Measurements from ENCODE around the gene HIC2.
"Not testable (repeated sequence)": the region's sequence is repeated elsewhere in the genome, so short reads cannot be mapped to it uniquely, and the experiment has no call there.

The HIC2 gene

GRCh38 chr22:21416375-21416774, 796 bp upstream of the HIC2 start:
- not testable (repeated sequence) for H3K27ac Mint-ChIP-seq; DNase-seq (ENCODE audit: low spot score); H3K4me1 Mint-ChIP-seq (ENCODE audit: low read depth); H3K27me3 Mint-ChIP-seq (ENCODE audit: low read depth); H3K4me3 Mint-ChIP-seq; H3K36me3 Mint-ChIP-seq (ENCODE audit: low read depth); H3K9me3 Mint-ChIP-seq

- not testable (repeated sequence) for H3K27me3 Mint-ChIP-seq (ENCODE audit: low read depth); H3K9me3 Mint-ChIP-seq; H3K36me3 Mint-ChIP-seq (ENCODE audit: low read depth); DNase-seq (ENCODE audit: low spot score); H3K27ac Mint-ChIP-seq; H3K4me1 Mint-ChIP-seq (ENCODE audit: low read depth); H3K4me3 Mint-ChIP-seq
These were observed 682 bp downstream of the HIC2 start for GRCh38 chr22:21417853-21418252.

GRCh38 chr22:21418974-21419638, 1.9 kb downstream of the HIC2 start:
- H3K9me3 Mint-ChIP-seq; H3K4me3 Mint-ChIP-seq; H3K36me3 Mint-ChIP-seq (ENCODE audit: low read depth); H3K27ac Mint-ChIP-seq; DNase-seq (ENCODE audit: low spot score); H3K27me3 Mint-ChIP-seq (ENCODE audit: low read depth); H3K4me1 Mint-ChIP-seq (ENCODE audit: low read depth): not testable (repeated sequence)

- H3K9me3 Mint-ChIP-seq; H3K36me3 Mint-ChIP-seq (ENCODE audit: low read depth); DNase-seq (ENCODE audit: low spot score); H3K27me3 Mint-ChIP-seq (ENCODE audit: low read depth); H3K27ac Mint-ChIP-seq; H3K4me1 Mint-ChIP-seq (ENCODE audit: low read depth); H3K4me3 Mint-ChIP-seq: not testable (repeated sequence)
These were observed 3.1 kb downstream of the HIC2 start for GRCh38 chr22:21420180-21420763.

- not testable (repeated sequence) for H3K4me1 Mint-ChIP-seq (ENCODE audit: low read depth); H3K27ac Mint-ChIP-seq; H3K36me3 Mint-ChIP-seq (ENCODE audit: low read depth); H3K9me3 Mint-ChIP-seq; H3K27me3 Mint-ChIP-seq (ENCODE audit: low read depth); DNase-seq (ENCODE audit: low spot score); H3K4me3 Mint-ChIP-seq
These were observed 7.0 kb downstream of the HIC2 start for GRCh38 chr22:21424084-21424709.

GRCh38 chr22:21434378-21435233, 17.4 kb downstream of the HIC2 start:
- H3K4me1 Mint-ChIP-seq (ENCODE audit: low read depth); H3K27me3 Mint-ChIP-seq (ENCODE audit: low read depth); H3K4me3 Mint-ChIP-seq; H3K9me3 Mint-ChIP-seq; H3K36me3 Mint-ChIP-seq (ENCODE audit: low read depth); DNase-seq (ENCODE audit: low spot score); H3K27ac Mint-ChIP-seq: not testable (repeated sequence)

GRCh38 chr22:21435998-21436810, 19.0 kb downstream of the HIC2 start:
- not testable (repeated sequence) for H3K4me1 Mint-ChIP-seq (ENCODE audit: low read depth); H3K36me3 Mint-ChIP-seq (ENCODE audit: low read depth); H3K27ac Mint-ChIP-seq; H3K4me3 Mint-ChIP-seq; H3K27me3 Mint-ChIP-seq (ENCODE audit: low read depth); DNase-seq (ENCODE audit: low spot score); H3K9me3 Mint-ChIP-seq

GRCh38 chr22:21438013-21438412, 20.8 kb downstream of the HIC2 start:
- not testable (repeated sequence) for H3K9me3 Mint-ChIP-seq; H3K27ac Mint-ChIP-seq; H3K4me1 Mint-ChIP-seq (ENCODE audit: low read depth); H3K27me3 Mint-ChIP-seq (ENCODE audit: low read depth); H3K4me3 Mint-ChIP-seq; DNase-seq (ENCODE audit: low spot score); H3K36me3 Mint-ChIP-seq (ENCODE audit: low read depth)

- H3K4me1 Mint-ChIP-seq (ENCODE audit: low read depth); H3K27ac Mint-ChIP-seq; H3K9me3 Mint-ChIP-seq; H3K4me3 Mint-ChIP-seq; DNase-seq (ENCODE audit: low spot score); H3K36me3 Mint-ChIP-seq (ENCODE audit: low read depth); H3K27me3 Mint-ChIP-seq (ENCODE audit: low read depth): not testable (repeated sequence)
These were observed 23.0 kb downstream of the HIC2 start for GRCh38 chr22:21440018-21440636.

GRCh38 chr22:21440676-21441075, 23.5 kb downstream of the HIC2 start:
- not testable (repeated sequence) for DNase-seq (ENCODE audit: low spot score); H3K36me3 Mint-ChIP-seq (ENCODE audit: low read depth); H3K4me1 Mint-ChIP-seq (ENCODE audit: low read depth); H3K4me3 Mint-ChIP-seq; H3K9me3 Mint-ChIP-seq; H3K27me3 Mint-ChIP-seq (ENCODE audit: low read depth); H3K27ac Mint-ChIP-seq

- H3K27ac Mint-ChIP-seq; H3K27me3 Mint-ChIP-seq (ENCODE audit: low read depth); H3K4me1 Mint-ChIP-seq (ENCODE audit: low read depth); H3K4me3 Mint-ChIP-seq; DNase-seq (ENCODE audit: low spot score); H3K36me3 Mint-ChIP-seq (ENCODE audit: low read depth); H3K9me3 Mint-ChIP-seq: not testable (repeated sequence)
These were observed 24.0 kb downstream of the HIC2 start for GRCh38 chr22:21441170-21441569.

GRCh38 chr22:21442123-21442522, 25.0 kb downstream of the HIC2 start:
- not testable (repeated sequence) for H3K27ac Mint-ChIP-seq; H3K4me3 Mint-ChIP-seq; H3K9me3 Mint-ChIP-seq; H3K4me1 Mint-ChIP-seq (ENCODE audit: low read depth); H3K27me3 Mint-ChIP-seq (ENCODE audit: low read depth); H3K36me3 Mint-ChIP-seq (ENCODE audit: low read depth); DNase-seq (ENCODE audit: low spot score)

- H3K27ac Mint-ChIP-seq; H3K36me3 Mint-ChIP-seq (ENCODE audit: low read depth); DNase-seq (ENCODE audit: low spot score); H3K27me3 Mint-ChIP-seq (ENCODE audit: low read depth); H3K9me3 Mint-ChIP-seq; H3K4me1 Mint-ChIP-seq (ENCODE audit: low read depth); H3K4me3 Mint-ChIP-seq: not testable (repeated sequence)
These were observed 25.5 kb downstream of the HIC2 start for GRCh38 chr22:21442646-21443045.
